H1 (cell line): ENCODE measurements around the gene ESR1. TPM values are rescaled to one million over a fixed set of nuclear protein-coding genes. Genes with fewer than 3 reads are reported as not detected.

Experiments used
- CTCF ChIA-PET: fragments of 300-600 bp; sonication (Branson Sonifier 250); formaldehyde crosslinking; loops from one replicate; lab custom pipeline; 2021; ENCODE audit not compliant: partially characterized antibody; lab: Charles Lee
- POLR2A ChIA-PET: fragments of 300-600 bp; sonication (Branson Sonifier 250); formaldehyde crosslinking; loops from one replicate; lab custom pipeline; 2021; ENCODE audit warnings: inconsistent platforms; ENCODE audit not compliant: partially characterized antibody; lab: Charles Lee
- DNase-seq, 2 experiments: peaks; one replicate each; pipeline versions ENCODE4 v3.0.0 to v3.0.0-alpha.2; 2010 to 2022; ENCODE audit warnings: low spot score in 2 of 2, low read depth in 1 of 2, mixed read lengths in 1 of 2
- FAIRE-seq: peaks from 2 replicates; lab custom pipeline; 2011; peaks lifted over from hg19 to GRCh38; lab: Jason Lieb, UNC
- H2AFZ ChIP-seq: 2 replicates; pipeline ENCODE4 v1.8.1; 2012; ENCODE audit warnings: low read length, inconsistent platforms
- H2AK5ac ChIP-seq: 2 replicates; pipeline ENCODE4 v1.6.1; 2013; ENCODE audit warnings: low read depth, low read length
- H2BK120ac ChIP-seq: replicated peaks from 2 replicates; pipeline ENCODE3; 2013; ENCODE audit warnings: low read depth, low read length, inconsistent platforms
- H2BK12ac ChIP-seq: 2 replicates; pipeline ENCODE4 v1.6.1; 2013; ENCODE audit warnings: low read depth, low read length
- H2BK15ac ChIP-seq: 2 replicates; pipeline ENCODE4 v1.6.1; 2013; ENCODE audit warnings: low read length
- H2BK20ac ChIP-seq: 2 replicates; pipeline ENCODE4 v1.6.1; 2013; ENCODE audit warnings: low read length
- H2BK5ac ChIP-seq: 2 replicates; pipeline ENCODE4 v1.6.1; 2013; ENCODE audit warnings: low read depth, low read length
- H3K14ac ChIP-seq: 2 replicates; pipeline ENCODE4 v1.6.1; 2013; ENCODE audit warnings: inconsistent platforms; ENCODE audit not compliant: insufficient read length
- H3K18ac ChIP-seq: 2 replicates; pipeline ENCODE4 v1.6.1; 2013; ENCODE audit warnings: low read length; ENCODE audit errors: extremely low read depth
- H3K23ac ChIP-seq: 2 replicates; pipeline ENCODE4 v1.6.1; 2013; ENCODE audit warnings: inconsistent platforms; ENCODE audit not compliant: insufficient read length
- H3K23me2 ChIP-seq: 2 replicates; pipeline ENCODE4 v1.6.1; 2013; ENCODE audit warnings: low read depth, low read length
- H3K27ac ChIP-seq: 2 replicates; pipeline ENCODE4 v1.6.1; 2011; ENCODE audit warnings: low read depth, low read length, inconsistent platforms
- H3K27me3 ChIP-seq, 4 experiments: replicated peaks in 1 of 4; 1 replicate in 1 of 4; 2 replicates in 3 of 4; pipeline versions ENCODE4 v1.6.1 to v1.8.1; 2011 to 2013; ENCODE audit warnings: low read length in 3 of 4, mild to moderate bottlenecking in 3 of 4, inconsistent platforms in 2 of 4, mixed read lengths in 2 of 4, moderate library complexity in 1 of 4; ENCODE audit not compliant: control insufficient read depth in 3 of 4, insufficient read depth in 3 of 4; ENCODE audit errors: extremely low read depth in 1 of 4
- H3K36me3 ChIP-seq, 4 experiments: 2 replicates each; pipeline versions ENCODE4 v1.6.1 to v1.8.1; 2011 to 2013; ENCODE audit warnings: mild to moderate bottlenecking in 4 of 4, low read length in 3 of 4, moderate library complexity in 2 of 4, control low read depth in 1 of 4, inconsistent platforms in 1 of 4; ENCODE audit not compliant: insufficient read depth in 4 of 4, control insufficient read depth in 2 of 4
- H3K4ac ChIP-seq: replicated peaks from 2 replicates; pipeline ENCODE3; 2013; ENCODE audit warnings: low read length, low read depth, mixed read lengths, inconsistent platforms; ENCODE audit not compliant: insufficient read length
- H3K4me1 ChIP-seq, 4 experiments: replicated peaks in 1 of 4; 1 replicate in 1 of 4; 2 replicates in 3 of 4; pipeline versions ENCODE4 v1.6.1 to v1.8.1; 2011 to 2013; ENCODE audit warnings: low read length in 3 of 4, inconsistent platforms in 2 of 4, mixed read lengths in 1 of 4; ENCODE audit not compliant: insufficient read depth in 4 of 4, control insufficient read depth in 3 of 4
- H3K4me2 ChIP-seq, 2 experiments: 2 replicates each; pipeline versions ENCODE4 v1.6.1 to v1.8.1; 2011 to 2013; ENCODE audit warnings: low read depth in 2 of 2, low read length in 2 of 2, control low read depth in 1 of 2, inconsistent platforms in 1 of 2, mild to moderate bottlenecking in 1 of 2; ENCODE audit not compliant: insufficient read depth in 1 of 2
- H3K4me3 ChIP-seq, 4 experiments: fragments of 200-600, 300-600 bp in 1 of 4; sonication (generic), shearing (Covaris generic), sonication (Bioruptor Twin) in 1 of 4; 2 replicates each; pipeline versions ENCODE4 v1.5.1 to v1.8.1; 2011 to 2016; ENCODE audit warnings: low read length in 4 of 4, low read depth in 3 of 4, control low read depth in 2 of 4, inconsistent platforms in 2 of 4, mild to moderate bottlenecking in 2 of 4, mixed read lengths in 1 of 4, moderate library complexity in 1 of 4; ENCODE audit not compliant: insufficient read depth in 2 of 4; ENCODE audit errors: extremely low read depth in 1 of 4
- H3K56ac ChIP-seq: replicated peaks from 2 replicates; pipeline ENCODE3; 2013; ENCODE audit warnings: low read depth, mild to moderate bottlenecking, mixed read lengths, low read length, inconsistent platforms; ENCODE audit not compliant: insufficient read length
- H3K79me1 ChIP-seq: 2 replicates; pipeline ENCODE4 v1.6.1; 2013; ENCODE audit warnings: low read depth, low read length, control low read depth
- H3K79me2 ChIP-seq, 2 experiments: 2 replicates each; pipeline versions ENCODE4 v1.6.1 to v1.8.1; 2012 to 2013; ENCODE audit warnings: low read length in 2 of 2, mild to moderate bottlenecking in 2 of 2, inconsistent platforms in 1 of 2; ENCODE audit not compliant: insufficient read depth in 2 of 2, control insufficient read depth in 1 of 2
- H3K9ac ChIP-seq, 4 experiments: replicated peaks in 1 of 4; 1 replicate in 1 of 4; 2 replicates in 3 of 4; pipeline versions ENCODE4 v1.6.1 to v1.8.1; 2011 to 2013; ENCODE audit warnings: low read depth in 3 of 4, low read length in 3 of 4, control low read depth in 2 of 4, mild to moderate bottlenecking in 2 of 4, moderate library complexity in 2 of 4, inconsistent platforms in 1 of 4; ENCODE audit errors: extremely low read depth in 1 of 4
- H3K9me3 ChIP-seq, 2 experiments: 2 replicates each; pipeline versions ENCODE4 v1.6.1 to v1.8.1; 2012 to 2013; ENCODE audit warnings: mild to moderate bottlenecking in 2 of 2, moderate library complexity in 2 of 2, control low read depth in 1 of 2, inconsistent platforms in 1 of 2, low read depth in 1 of 2, low read length in 1 of 2, mixed read lengths in 1 of 2; ENCODE audit not compliant: insufficient read depth in 2 of 2
- H4K20me1 ChIP-seq, 2 experiments: replicated peaks in 1 of 2; 2 replicates each; pipeline versions ENCODE3 to v1.8.1; 2011 to 2013; ENCODE audit warnings: inconsistent platforms in 2 of 2, low read length in 2 of 2, mild to moderate bottlenecking in 1 of 2; ENCODE audit not compliant: insufficient read depth in 2 of 2, control insufficient read depth in 1 of 2
- H4K5ac ChIP-seq: 2 replicates; pipeline ENCODE4 v1.6.1; 2013; ENCODE audit warnings: low read length, low read depth, mixed read lengths, inconsistent platforms; ENCODE audit not compliant: insufficient read length
- H4K8ac ChIP-seq: 2 replicates; pipeline ENCODE4 v1.8.0; 2013; ENCODE audit warnings: mild to moderate bottlenecking, moderate library complexity, low read length, inconsistent platforms; ENCODE audit not compliant: insufficient read depth; ENCODE audit errors: extremely low read depth
- H4K91ac ChIP-seq: replicated peaks from 2 replicates; pipeline ENCODE3; 2013; ENCODE audit warnings: low read length, mixed read lengths, inconsistent platforms; ENCODE audit not compliant: insufficient read length
- BACH1 ChIP-seq: IDR thresholded peaks from 2 replicates; pipeline ENCODE4 v1.6.1; 2012; ENCODE audit warnings: low read length, improper control_type of control experiment
- CEBPB ChIP-seq: IDR thresholded peaks from 2 replicates; pipeline ENCODE4 v1.6.1; 2012; ENCODE audit warnings: low read depth, low read length
- CHD1 ChIP-seq: IDR thresholded peaks from 2 replicates; pipeline ENCODE4 v1.6.1; 2012; ENCODE audit warnings: low read depth, low read length, improper control_type of control experiment
- EP300 ChIP-seq, 2 experiments: IDR thresholded peaks; 1 replicate in 1 of 2; 2 replicates in 1 of 2; pipeline ENCODE4 v1.6.1; 2011 to 2012; ENCODE audit warnings: low read depth in 2 of 2, low read length in 2 of 2, mild to moderate bottlenecking in 2 of 2, borderline replicate concordance in 1 of 2, inconsistent platforms in 1 of 2, moderate library complexity in 1 of 2
- FOSL1 ChIP-seq: IDR thresholded peaks from 2 replicates; pipeline ENCODE4 v1.6.1; 2011; ENCODE audit warnings: mild to moderate bottlenecking, low read depth, low read length, moderate library complexity; ENCODE audit not compliant: insufficient read depth
- GTF2F1 ChIP-seq: IDR thresholded peaks from 2 replicates; pipeline ENCODE4 v1.6.1; 2012; ENCODE audit warnings: low read depth, low read length, improper control_type of control experiment, borderline replicate concordance
- RAD21 ChIP-seq, 2 experiments: IDR thresholded peaks in 1 of 2; conservative IDR thresholded peaks in 1 of 2; 2 replicates each; pipeline ENCODE4 v1.6.1; 2011; ENCODE audit warnings: low read depth in 2 of 2, low read length in 2 of 2, improper control_type of control experiment in 1 of 2, inconsistent platforms in 1 of 2, mild to moderate bottlenecking in 1 of 2, moderate library complexity in 1 of 2
- RFX5 ChIP-seq: IDR thresholded peaks from 2 replicates; pipeline ENCODE4 v1.6.1; 2011; ENCODE audit warnings: low read depth, low read length, improper control_type of control experiment, borderline replicate concordance
- RNF2 ChIP-seq: fragments of 200-900, 300-1000 bp; sonication (generic); IDR thresholded peaks from 2 replicates; pipeline ENCODE4 v1.7.1; 2016; ENCODE audit warnings: borderline replicate concordance, low read depth, mild to moderate bottlenecking, antibody characterized with exemption, low read length; ENCODE audit not compliant: poor library complexity, severe bottlenecking; ENCODE audit errors: missing control alignments
- SP1 ChIP-seq: IDR thresholded peaks from 2 replicates; pipeline ENCODE4 v1.6.1; 2011; ENCODE audit warnings: low read depth, low read length
- SP2 ChIP-seq: IDR thresholded peaks from 2 replicates; pipeline ENCODE4 v1.6.1; 2012; ENCODE audit warnings: mild to moderate bottlenecking, low read length, inconsistent platforms
- SP4 ChIP-seq: IDR thresholded peaks from 2 replicates; pipeline ENCODE4 v1.6.1; 2012; ENCODE audit warnings: low read length, inconsistent platforms
- TAF1 ChIP-seq: IDR thresholded peaks from 2 replicates; pipeline ENCODE4 v1.6.1; 2011; ENCODE audit warnings: mild to moderate bottlenecking, low read depth, low read length
- TEAD4 ChIP-seq: IDR thresholded peaks from 2 replicates; pipeline ENCODE4 v1.6.1; 2012; ENCODE audit warnings: low read depth, low read length, inconsistent platforms, mixed read lengths
- ZNF274 ChIP-seq: IDR thresholded peaks from 2 replicates; pipeline ENCODE4 v1.7.0; 2012; ENCODE audit warnings: low read length, borderline replicate concordance; ENCODE audit errors: extremely low read depth
- WGBS, 2 experiments: shearing (Covaris generic) in 1 of 2; methylation state at CpG; one replicate each; pipeline versions ENCODE4 v1.1.6 to v1.1.7; 2013 to 2015; ENCODE audit warnings: low lambda C conversion rate in 2 of 2, mixed read lengths in 2 of 2, inconsistent platforms in 1 of 2, low coverage in 1 of 2, missing lambda C conversion rate in 1 of 2; ENCODE audit not compliant: insufficient replicate concordance in 2 of 2, insufficient coverage in 1 of 2, insufficient read length in 1 of 2; ENCODE audit errors: extremely low coverage in 1 of 2, missing lambda C conversion rate in 1 of 2; 5-methylcytosine and 5-hydroxymethylcytosine counted together
- polyA plus RNA-seq, 7 experiments: library from polyadenylated mRNA; depleted of rRNA in 3 of 7; stranded (reverse) in 5 of 7; unstranded in 2 of 7; fragments of >200 nt in 5 of 7; fragments of 200-250 nt in 2 of 7; gene quantifications; 1 replicate in 5 of 7; 2 replicates in 1 of 7; 4 replicates in 1 of 7; pipeline versions ENCODE4 v1.2.1 to v1.2.3, GENCODE V29; 2011 to 2013; ENCODE audit warnings: missing spikeins in 2 of 7, mixed read lengths in 2 of 7
- total RNA-seq: library from RNA; stranded (reverse); fragmentation: NEBNext Ultra II Directional; extraction: Animal tissue kit (Norgen Biotek cat#: 25700); gene quantifications from 2 replicates; pipeline ENCODE4 v1.2.1, GENCODE V29; 2021

Gene ESR1
- total and polyA plus RNA-seq, 2 of the 8 experiments (the other 6 are each of a cell fraction or from before 2014, with no cell fraction given): 0.03 to 0.17 TPM

- Histone ChIP-seq H3K14ac (no peak overlapping the region), H3K4me3 (no peak overlapping the region), H3K23me2 (peaks cover 4% of the 10 kb centered on the region; the same call in 1 of the 2 replicates), H3K27ac (no peak overlapping the region), H2BK20ac (no peak overlapping the region), H3K4ac (no peak overlapping the region), H2BK120ac (no peak overlapping the region), H2BK5ac (no peak overlapping the region), H4K8ac (no peak overlapping the region), H3K79me2 (no peaks in the 10 kb centered on the region), H3K56ac (no peak overlapping the region), H4K5ac (no peak overlapping the region), H2BK12ac (no peak overlapping the region), H3K4me2 (no peak overlapping the region), H3K27me3 (no peaks in the 10 kb centered on the region), H3K18ac (no peak overlapping the region), H3K79me1 (no peaks in the 10 kb centered on the region), H2AK5ac (no peak overlapping the region), H3K23ac (no peak overlapping the region), H2AFZ (no peak overlapping the region), H4K91ac (no peak overlapping the region), H3K9ac (no peak overlapping the region), H4K20me1 (no peaks in the 10 kb centered on the region), H3K36me3 (no peaks in the 10 kb centered on the region), H3K9me3 (no peaks in the 10 kb centered on the region), H3K4me1 (no peaks in the 10 kb centered on the region), H2BK15ac (no peak overlapping the region)
- WGBS, 2 experiments: 88% methylated on average over 5 of the region's 5 CpGs; no CpG with 5 or more reads in 1 of the 2 experiments
- ChIA-PET POLR2A (no interaction called here), CTCF (interaction anchor here (0.7 kb wide), 1 partner anchor 79 kb away, joined by 3 read pairs; no protein-coding TSS in a partner anchor)
- no peak for FAIRE-seq
- DNase-seq: no peak
- TF ChIP-seq GTF2F1 (no peak), SP2 (no peak), CHD1 (no peak), RAD21 (IDR thresholded peaks at IDR 0.05 in 1 of 2, conservative IDR thresholded peaks at IDR 0.05 in 1 of 2; ENCODE audit: low read depth in 2 of 2, low read length in 2 of 2) (no peak), SP1 (no peak), TEAD4 (no peak), RNF2 (no peak), EP300 (IDR thresholded peaks at IDR 0.05; ENCODE audit: borderline replicate concordance in 1 of 2, low read depth in 2 of 2, low read length in 2 of 2) (no peak), CEBPB (no peak), TAF1 (no peak), RFX5 (no peak), BACH1 (no peak), FOSL1 (no peak), ZNF274 (no peak), SP4 (no peak)
Measured at GRCh38 chr6:151961809-151962208, 154.3 kb downstream of the ESR1 start.
